Stimulated activated CD8-positive, alpha-beta memory T cell treated with anti-CD3 and anti-CD28 coated beads, Interleukin-7, amount 100 ng/mL, for 4 hours (primary cell): Measurements from ENCODE around the gene ASCC2.
"Not testable (repeated sequence)": the region's sequence is repeated elsewhere in the genome, so short reads cannot be mapped to it uniquely, and the experiment has no call there.

Source experiments
- DNase-seq, 2 donors: peaks; one replicate each; pipeline ENCODE4 v3.0.0-alpha.2; 2020; ENCODE audit warnings: low read depth in 2 of 2

ASCC2 gene

DNA sequence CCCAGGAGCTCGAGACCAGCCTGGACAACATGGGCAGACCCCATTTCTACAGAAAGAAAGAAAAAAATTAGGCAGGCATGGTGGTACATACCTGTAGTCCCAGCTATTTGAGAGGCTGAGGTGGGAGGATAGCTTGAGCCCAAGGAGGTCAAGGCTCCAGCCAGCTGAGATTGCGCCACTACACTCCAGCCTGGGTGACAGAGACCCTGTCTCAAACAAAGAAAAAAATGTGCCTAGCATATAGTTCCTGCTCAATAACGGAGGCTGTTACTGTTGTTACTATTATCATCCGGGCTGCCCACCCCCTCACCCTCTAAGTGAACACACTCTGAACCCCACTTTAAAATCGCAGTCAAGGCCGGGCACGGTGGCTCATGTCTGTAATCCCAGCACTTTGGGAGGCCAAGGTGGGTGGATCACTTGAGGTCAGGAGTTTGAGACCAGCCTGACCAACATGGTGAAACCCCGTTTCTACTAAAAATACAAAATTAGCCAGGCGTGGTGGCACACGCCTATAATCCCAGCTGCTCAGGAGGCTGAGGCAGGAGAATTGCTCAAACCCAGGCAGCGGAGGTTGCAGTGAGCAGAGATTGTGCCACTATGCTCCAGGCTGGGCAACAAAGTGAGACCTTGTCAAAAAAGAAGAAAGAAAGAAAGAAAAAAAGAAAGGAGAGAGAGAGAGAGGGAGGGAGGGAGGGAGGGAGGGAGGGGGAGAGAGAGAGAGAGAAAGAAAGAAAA, 83.2 kb downstream of the ASCC2 start:
- not testable (repeated sequence) for DNase-seq

DNA sequence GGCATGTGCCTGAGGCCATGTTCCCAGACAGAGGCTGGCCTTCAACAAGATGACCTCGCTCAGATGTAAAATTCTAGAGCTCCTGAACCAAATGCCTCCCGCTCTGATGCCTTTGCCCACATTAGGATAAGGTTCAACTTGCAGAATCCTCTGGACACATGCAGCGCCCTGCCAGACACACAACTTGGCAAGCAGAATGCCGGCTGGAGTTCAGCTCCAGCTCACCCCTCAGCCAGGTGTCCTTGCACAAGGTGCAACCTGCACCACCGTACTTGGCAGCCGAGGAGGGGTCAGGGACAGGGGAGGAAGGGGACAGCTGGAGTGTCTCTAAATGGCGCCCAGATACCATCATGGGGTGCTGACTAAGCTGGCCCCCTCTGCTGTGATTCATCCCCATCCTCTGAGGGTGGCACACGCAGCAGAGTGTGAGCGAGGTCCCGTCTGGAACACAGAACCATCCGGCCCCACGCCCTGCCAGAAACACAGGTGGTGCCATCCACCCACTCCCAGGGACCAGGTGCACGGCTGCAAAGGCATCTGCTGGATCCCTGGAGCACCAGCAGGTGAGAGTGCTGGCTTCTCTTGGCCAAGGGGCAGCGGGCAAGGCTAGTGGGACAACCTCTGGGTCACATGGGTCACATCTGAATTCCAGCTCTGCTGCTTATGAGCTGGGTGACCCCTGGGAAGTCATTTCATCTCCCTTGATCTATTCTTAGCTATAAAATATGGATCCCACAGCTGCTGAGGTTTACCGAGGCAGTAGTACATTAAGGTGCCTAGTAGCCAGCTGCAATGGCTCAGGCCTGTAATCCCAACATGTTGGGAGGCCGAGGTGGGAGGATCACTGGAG, 84.0 kb downstream of the ASCC2 start:
- DNase-seq, result no peak

GRCh38 chr22:29751669-29752068, 86.4 kb downstream of the ASCC2 start:
- no peak for DNase-seq

DNA sequence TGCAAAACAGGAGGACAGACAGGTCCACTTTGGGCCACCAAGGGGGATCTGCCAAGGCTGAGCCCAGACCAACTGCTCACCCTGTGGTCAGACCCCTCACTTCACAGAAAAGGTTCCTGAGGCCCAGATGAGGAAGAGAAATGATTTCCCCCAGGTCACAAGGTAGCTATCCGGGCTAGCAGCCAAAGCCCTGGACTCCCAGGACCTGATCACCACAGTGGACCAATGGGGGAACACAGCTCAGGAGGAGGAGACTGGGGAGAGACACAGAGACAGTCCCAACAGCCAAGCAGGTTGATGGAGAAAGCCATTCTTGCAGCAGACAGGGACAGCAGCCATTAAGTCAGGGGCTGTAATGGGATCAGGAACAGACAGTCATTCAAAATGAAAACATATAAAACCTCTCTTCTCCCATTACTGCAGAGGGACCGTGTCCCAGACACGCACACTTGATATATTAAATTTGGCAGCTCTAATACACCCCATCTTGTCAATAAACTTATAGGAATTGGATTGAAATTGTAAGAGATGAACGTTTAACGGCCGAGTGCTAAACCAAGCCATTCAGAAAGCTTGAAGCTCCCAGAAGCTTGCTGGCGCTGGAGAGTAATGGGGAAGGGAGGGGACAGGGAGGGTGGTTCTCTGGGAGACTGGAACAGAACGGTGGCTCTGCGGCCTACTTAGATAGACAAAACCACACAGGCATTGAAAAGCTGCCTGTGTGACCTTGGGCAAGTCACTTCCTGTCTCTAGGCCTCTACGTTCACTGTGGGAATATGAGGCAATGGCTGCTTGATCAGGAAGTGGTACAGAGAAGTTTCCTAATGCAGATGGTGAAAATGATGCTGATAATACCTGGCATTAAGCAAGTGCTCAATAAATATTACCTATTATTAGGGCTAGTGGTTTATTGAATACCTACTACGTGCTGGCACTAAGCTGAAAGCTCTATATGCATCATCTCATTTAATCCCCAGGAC, 87.2 kb downstream of the ASCC2 start:
- DNase-seq, result no peak

- DNase-seq, result no peak
Measured at GRCh38 chr22:29750029-29750428, 88.0 kb downstream of the ASCC2 start.

DNA sequence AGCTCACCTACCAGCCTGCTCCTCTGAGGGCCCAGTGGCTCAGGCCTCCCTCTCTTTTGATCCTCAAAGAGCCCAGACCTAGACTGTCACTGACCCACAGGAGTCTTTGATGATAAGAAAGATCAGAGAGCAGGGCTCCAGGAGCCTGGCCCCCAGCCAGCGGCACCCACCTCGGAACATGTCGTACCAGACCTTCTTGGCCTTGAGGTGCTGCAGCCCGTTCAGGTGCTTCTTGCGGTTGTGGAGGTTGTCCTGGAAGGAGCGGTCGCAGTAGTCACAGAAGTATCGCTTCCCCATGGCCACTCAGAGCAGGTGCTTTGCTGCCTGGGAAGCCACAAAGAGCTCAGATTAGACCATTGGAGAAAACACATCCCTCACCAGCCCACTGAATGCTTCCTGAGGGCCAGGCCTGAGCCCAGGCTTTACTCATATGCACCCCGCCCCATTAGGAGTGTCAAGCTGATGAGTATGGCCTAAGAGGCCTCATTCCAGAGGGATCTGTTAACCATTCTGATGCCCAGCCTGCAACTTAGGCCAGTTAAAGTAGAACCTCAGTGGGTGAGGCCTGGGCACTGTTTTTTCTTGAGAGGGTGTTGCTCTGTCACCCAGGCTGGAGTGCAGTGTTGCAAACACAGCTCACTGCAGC, 89.7 kb downstream of the ASCC2 start:
- DNase-seq, result no peak

- DNase-seq, result no peak
Measured at GRCh38 chr22:29747832-29748231, 90.2 kb downstream of the ASCC2 start.

DNA sequence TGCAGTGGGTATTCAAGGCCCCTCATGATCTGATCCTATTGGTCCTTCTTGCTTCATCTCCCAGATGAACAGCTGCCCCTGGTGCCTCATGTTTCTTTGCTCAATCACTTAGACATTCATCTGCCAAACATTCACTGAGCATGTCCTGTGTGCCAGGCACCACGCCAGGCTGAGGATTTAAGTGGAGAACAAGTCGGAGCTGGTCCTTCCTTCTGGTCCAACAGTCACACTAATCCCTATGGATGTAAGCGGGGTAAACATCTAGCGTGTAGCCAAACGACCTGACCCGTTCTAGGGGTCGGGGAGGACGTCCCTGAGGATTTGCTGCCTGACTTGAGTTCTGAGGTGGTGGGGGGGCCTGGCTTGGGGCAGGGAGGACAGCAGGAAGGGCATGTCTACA, 93.2 kb downstream of the ASCC2 start:
- no peak for DNase-seq

DNA sequence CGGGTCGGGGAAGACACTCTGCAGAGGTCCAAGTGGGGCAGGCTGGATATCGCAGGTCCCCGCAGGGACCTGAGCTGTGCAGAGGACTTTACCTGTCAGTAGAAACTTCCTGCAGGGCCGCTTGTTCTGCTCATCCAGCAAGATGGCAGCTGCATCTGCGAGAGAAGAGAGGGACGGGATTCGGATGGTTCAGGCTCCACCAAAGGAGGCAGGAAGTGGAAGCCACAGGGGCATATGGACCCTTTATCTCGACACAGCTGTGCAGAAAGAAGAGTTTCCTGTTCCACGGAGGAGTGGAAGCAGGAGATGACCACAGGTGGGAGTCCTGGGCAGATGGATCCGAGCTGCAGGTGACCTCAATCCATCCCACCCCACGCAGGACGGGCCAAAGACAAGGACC, 95.7 kb downstream of the ASCC2 start:
- DNase-seq, result no peak

- no peak for DNase-seq
Measured at GRCh38 chr22:29741926-29742325, 96.1 kb downstream of the ASCC2 start.

DNA sequence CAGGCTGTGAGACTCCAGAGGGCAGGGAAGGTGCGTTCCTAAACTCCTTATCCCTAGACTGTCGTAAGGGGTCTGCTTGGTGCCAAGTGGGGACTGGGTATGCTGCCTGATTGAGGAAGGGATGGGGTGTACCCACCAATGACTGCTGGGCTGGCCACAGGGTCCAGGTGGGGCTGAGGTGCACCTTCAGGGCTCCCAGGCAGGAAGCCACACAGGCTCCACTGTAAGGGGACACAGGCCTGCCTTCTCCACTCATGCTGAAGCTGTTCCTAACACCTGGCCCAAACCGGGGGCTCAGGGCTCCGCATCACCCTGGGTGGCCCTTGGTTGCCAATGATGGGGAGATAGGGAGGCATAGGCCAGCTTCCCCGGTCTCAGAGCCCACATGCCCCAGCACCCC, 97.9 kb downstream of the ASCC2 start:
- DNase-seq, result no peak

DNA sequence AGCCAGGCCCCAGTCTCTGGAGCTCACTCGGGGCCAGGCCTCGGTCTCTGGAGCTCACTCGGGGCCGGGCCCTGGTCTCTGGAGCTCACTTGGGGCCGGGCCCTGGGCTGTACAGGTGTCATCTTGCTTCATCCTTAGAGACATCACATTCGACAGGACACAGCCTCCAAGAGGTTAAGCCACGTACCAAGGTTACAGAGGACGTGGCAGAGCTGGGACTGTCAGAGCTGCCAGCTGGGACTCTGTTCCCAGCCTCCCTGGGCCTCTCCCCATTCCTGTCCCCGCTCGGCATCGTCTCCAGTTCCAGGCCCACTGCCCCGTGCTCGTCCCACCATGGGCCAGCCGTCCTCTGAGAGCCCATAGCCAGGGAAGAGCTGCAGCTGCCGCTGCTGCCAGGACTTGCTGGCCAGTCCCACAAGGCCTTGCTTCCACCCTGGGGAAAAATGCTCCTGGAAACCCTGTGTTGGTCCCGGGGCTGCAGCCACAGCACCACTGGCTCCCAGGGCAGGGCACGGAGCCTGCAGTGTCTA, 98.7 kb downstream of the ASCC2 start:
- no peak for DNase-seq
